MM.1S (cell line): Measurements from ENCODE around the gene KIDINS220.

ENCODE experiments used
- DNase-seq: peaks from one replicate; pipeline ENCODE4 v3.0.0-alpha.2; 2015
- H2AFZ ChIP-seq: fragments of 300-600 bp; sonication (generic); 2 replicates; pipeline ENCODE4 v1.6.0; 2016; ENCODE audit warnings: antibody characterized with exemption, low read length
- H3F3A ChIP-seq: fragments of 300-600 bp; sonication (generic); 2 replicates; pipeline ENCODE4 v1.6.1; 2016; ENCODE audit warnings: mild to moderate bottlenecking, antibody characterized with exemption, low read length, moderate library complexity, mixed read lengths; ENCODE audit not compliant: insufficient read depth
- H3K27ac ChIP-seq: fragments of 300-600 bp; sonication (generic); 2 replicates; pipeline ENCODE4 v1.5.1; 2016; ENCODE audit warnings: mild to moderate bottlenecking, low read length
- H3K27me3 ChIP-seq: fragments of 300-600 bp; sonication (generic); replicated peaks from 2 replicates; pipeline ENCODE4 v1.6.0; 2016; ENCODE audit warnings: low read length; ENCODE audit not compliant: insufficient read depth
- H3K36me3 ChIP-seq: fragments of 300-600 bp; sonication (generic); replicated peaks from 2 replicates; pipeline ENCODE4 v1.6.1; 2016; ENCODE audit warnings: mild to moderate bottlenecking, low read length, mixed read lengths; ENCODE audit not compliant: insufficient read depth
- H3K4me1 ChIP-seq: fragments of 300-600 bp; sonication (generic); 2 replicates; pipeline ENCODE4 v1.6.1; 2016; ENCODE audit warnings: low read length, mixed read lengths
- H3K4me2 ChIP-seq: fragments of 300-600 bp; sonication (generic); 2 replicates; pipeline ENCODE4 v1.6.0; 2016; ENCODE audit warnings: low read depth, low read length
- H3K4me3 ChIP-seq: fragments of 300-600 bp; sonication (generic); 2 replicates; pipeline ENCODE4 v1.5.1; 2016; ENCODE audit warnings: low read length, mixed read lengths
- H3K79me2 ChIP-seq: fragments of 300-600 bp; sonication (generic); 2 replicates; pipeline ENCODE4 v1.6.1; 2016; ENCODE audit warnings: mixed run types, low read length, mixed read lengths
- H3K9ac ChIP-seq: fragments of 300-600 bp; sonication (generic); 2 replicates; pipeline ENCODE4 v1.6.1; 2016; ENCODE audit warnings: low read length, mixed read lengths
- H3K9me2 ChIP-seq: fragments of 300-600 bp; sonication (generic); replicated peaks from 2 replicates; pipeline ENCODE4 v1.6.1; 2016; ENCODE audit warnings: mild to moderate bottlenecking, low read length, mixed read lengths; ENCODE audit not compliant: insufficient read depth
- H3K9me3 ChIP-seq: fragments of 300-600 bp; sonication (generic); replicated peaks from 2 replicates; pipeline ENCODE4 v1.6.1; 2016; ENCODE audit warnings: mild to moderate bottlenecking, low read length, mixed read lengths; ENCODE audit not compliant: insufficient read depth
- H4K20me1 ChIP-seq: fragments of 300-600 bp; sonication (generic); 2 replicates; pipeline ENCODE4 v1.6.1; 2016; ENCODE audit warnings: mild to moderate bottlenecking, low read length, moderate library complexity, mixed read lengths; ENCODE audit not compliant: insufficient read depth
- EZH2 ChIP-seq: fragments of 300-600 bp; sonication (generic); optimal IDR thresholded peaks from 2 replicates; pipeline ENCODE3; 2017; ENCODE audit warnings: low read depth, mild to moderate bottlenecking, antibody characterized with exemption, low read length, mixed read lengths
- EZH2phosphoT487 ChIP-seq: fragments of 300-600 bp; sonication (generic); IDR thresholded peaks from 2 replicates; pipeline ENCODE4 v1.6.1; 2018; ENCODE audit warnings: antibody characterized with exemption, low read length
- TF ChIP-seq, protein P1 (sequence below): fragments of 300-600 bp; sonication (generic); IDR thresholded peaks from 2 replicates; pipeline ENCODE4 v1.5.1; 2016; ENCODE audit warnings: antibody characterized with exemption, low read length, mixed read lengths

KIDINS220 gene

GRCh38 chr2:8714283-8714682, 123.1 kb downstream of the KIDINS220 start:
- Histone ChIP-seq H3K9ac (no peak overlapping the region), H3K9me2 (no peaks in the 10 kb centered on the region), H3K27me3 (no peaks in the 10 kb centered on the region), H2AFZ (no peak overlapping the region), H3K4me2 (no peak overlapping the region), H3K36me3 (no peaks in the 10 kb centered on the region), H3K27ac (no peak overlapping the region), H3K9me3 (no peaks in the 10 kb centered on the region), H3K4me3 (no peak overlapping the region), H3K4me1 (no peaks in the 10 kb centered on the region), H4K20me1 (no peaks in the 10 kb centered on the region), H3F3A (no peaks in the 10 kb centered on the region), H3K79me2 (no peaks in the 10 kb centered on the region)
- DNase-seq, result no peak
- no peak for TF ChIP-seq EZH2phosphoT487
- TF ChIP-seq, protein P1, sequence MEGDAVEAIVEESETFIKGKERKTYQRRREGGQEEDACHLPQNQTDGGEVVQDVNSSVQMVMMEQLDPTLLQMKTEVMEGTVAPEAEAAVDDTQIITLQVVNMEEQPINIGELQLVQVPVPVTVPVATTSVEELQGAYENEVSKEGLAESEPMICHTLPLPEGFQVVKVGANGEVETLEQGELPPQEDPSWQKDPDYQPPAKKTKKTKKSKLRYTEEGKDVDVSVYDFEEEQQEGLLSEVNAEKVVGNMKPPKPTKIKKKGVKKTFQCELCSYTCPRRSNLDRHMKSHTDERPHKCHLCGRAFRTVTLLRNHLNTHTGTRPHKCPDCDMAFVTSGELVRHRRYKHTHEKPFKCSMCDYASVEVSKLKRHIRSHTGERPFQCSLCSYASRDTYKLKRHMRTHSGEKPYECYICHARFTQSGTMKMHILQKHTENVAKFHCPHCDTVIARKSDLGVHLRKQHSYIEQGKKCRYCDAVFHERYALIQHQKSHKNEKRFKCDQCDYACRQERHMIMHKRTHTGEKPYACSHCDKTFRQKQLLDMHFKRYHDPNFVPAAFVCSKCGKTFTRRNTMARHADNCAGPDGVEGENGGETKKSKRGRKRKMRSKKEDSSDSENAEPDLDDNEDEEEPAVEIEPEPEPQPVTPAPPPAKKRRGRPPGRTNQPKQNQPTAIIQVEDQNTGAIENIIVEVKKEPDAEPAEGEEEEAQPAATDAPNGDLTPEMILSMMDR, result no peak
- no peak for TF ChIP-seq EZH2

GRCh38 chr2:8710951-8711350, 126.5 kb downstream of the KIDINS220 start:
- Histone ChIP-seq H4K20me1 (no peaks in the 10 kb centered on the region), H3K4me1 (no peaks in the 10 kb centered on the region), H3K27ac (no peak overlapping the region), H3K9me2 (no peaks in the 10 kb centered on the region), H3K9me3 (no peaks in the 10 kb centered on the region), H3K4me2 (no peak overlapping the region), H3K9ac (no peak overlapping the region), H3K36me3 (no peaks in the 10 kb centered on the region), H3K79me2 (no peaks in the 10 kb centered on the region), H3K27me3 (no peaks in the 10 kb centered on the region), H3F3A (no peaks in the 10 kb centered on the region), H3K4me3 (no peak overlapping the region), H2AFZ (no peak overlapping the region)
- no peak for DNase-seq
- TF ChIP-seq, protein P1, result no peak
- no peak for TF ChIP-seq EZH2phosphoT487
- TF ChIP-seq EZH2, result no peak

GRCh38 chr2:8709611-8710010, 127.8 kb downstream of the KIDINS220 start:
- no peak overlapping the region for H3K27ac ChIP-seq
- H3K4me2 ChIP-seq, result no peak overlapping the region
- H3F3A ChIP-seq, result no peaks in the 10 kb centered on the region
- DNase-seq, result no peak
- TF ChIP-seq, protein P1, result no peak
- no peak for TF ChIP-seq EZH2phosphoT487
- no peak for TF ChIP-seq EZH2
- no peaks in the 10 kb centered on the region for H3K36me3 ChIP-seq
- no peak overlapping the region for H2AFZ ChIP-seq
- H3K27me3 ChIP-seq, result no peaks in the 10 kb centered on the region
- H3K4me1 ChIP-seq, result no peaks in the 10 kb centered on the region
- no peaks in the 10 kb centered on the region for H3K9me3 ChIP-seq
- H3K9ac ChIP-seq, result no peak overlapping the region
- no peaks in the 10 kb centered on the region for H3K9me2 ChIP-seq
- no peak overlapping the region for H3K4me3 ChIP-seq
- H3K79me2 ChIP-seq, result no peaks in the 10 kb centered on the region
- no peaks in the 10 kb centered on the region for H4K20me1 ChIP-seq
